Cortex of kidney (tissue), 1 donor: ENCODE results near the gene NPTX1.

ENCODE experiments used
- DNase-seq: peaks from one replicate; lab custom pipeline; 2025; lab: John Stamatoyannopoulos, UW

The NPTX1 gene

DNA sequence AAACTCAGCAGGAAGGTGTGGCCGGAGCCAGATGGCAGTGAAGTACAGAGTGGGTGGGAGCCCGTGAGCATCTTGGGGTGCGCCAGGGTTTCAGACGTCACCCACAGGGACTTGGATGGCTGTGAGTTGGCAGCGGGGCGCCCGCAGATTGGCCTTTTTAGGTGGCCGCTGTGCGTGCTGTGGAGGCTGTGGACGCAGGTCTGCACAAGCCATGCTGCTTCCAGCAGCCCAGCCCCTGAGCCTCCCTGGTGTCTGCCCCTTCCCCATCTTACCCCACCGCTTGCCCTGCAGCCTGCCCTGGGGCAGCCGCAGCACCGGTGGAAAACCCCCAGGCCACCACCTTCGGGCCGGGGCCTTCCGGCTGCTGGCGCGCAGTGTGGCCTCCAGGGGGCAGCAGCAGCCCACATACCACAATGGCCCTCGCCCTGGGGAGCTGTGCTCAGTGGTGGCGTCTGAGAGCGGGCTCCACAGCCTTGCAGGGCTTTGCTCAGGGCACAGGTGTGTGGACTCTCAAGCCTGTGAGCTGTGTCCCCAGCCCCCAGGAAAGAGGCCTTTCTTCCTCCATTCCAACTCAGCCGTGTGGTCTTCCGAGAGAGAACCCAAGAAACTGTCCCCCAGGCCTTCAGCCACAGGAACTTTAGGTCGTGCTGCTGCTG lies 49.6 kb downstream of the NPTX1 start:
- DNase-seq, result no peak

DNA sequence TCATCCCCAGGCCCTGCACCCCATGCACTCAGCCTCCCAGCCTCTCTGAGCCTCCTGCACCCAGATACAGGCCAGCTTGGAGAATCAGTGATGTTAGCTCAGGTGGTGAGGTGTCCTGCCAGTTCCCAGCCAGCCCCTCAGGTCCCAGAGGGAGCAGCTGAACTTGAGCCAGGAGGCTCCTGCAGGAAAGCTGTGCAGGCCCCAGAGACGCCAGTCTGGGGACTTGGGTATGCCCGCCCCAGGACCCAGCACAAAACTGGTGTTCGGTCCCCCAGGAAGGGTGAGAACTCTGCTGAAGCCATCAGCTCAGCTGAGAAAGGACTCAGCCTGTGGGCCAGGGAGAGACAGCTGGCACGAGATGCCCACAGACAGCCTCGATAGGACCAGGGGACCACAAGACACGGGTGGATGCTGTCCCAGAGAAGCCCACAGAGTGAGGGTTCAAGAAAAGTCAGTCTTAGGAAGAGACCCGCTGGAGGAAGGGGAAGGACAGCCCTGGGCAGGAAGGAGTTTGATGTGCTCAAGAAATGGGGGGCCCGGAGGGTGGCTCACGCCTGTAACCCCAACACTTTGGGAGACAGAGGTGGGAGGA lies 50.5 kb downstream of the NPTX1 start:
- no peak for DNase-seq

DNA sequence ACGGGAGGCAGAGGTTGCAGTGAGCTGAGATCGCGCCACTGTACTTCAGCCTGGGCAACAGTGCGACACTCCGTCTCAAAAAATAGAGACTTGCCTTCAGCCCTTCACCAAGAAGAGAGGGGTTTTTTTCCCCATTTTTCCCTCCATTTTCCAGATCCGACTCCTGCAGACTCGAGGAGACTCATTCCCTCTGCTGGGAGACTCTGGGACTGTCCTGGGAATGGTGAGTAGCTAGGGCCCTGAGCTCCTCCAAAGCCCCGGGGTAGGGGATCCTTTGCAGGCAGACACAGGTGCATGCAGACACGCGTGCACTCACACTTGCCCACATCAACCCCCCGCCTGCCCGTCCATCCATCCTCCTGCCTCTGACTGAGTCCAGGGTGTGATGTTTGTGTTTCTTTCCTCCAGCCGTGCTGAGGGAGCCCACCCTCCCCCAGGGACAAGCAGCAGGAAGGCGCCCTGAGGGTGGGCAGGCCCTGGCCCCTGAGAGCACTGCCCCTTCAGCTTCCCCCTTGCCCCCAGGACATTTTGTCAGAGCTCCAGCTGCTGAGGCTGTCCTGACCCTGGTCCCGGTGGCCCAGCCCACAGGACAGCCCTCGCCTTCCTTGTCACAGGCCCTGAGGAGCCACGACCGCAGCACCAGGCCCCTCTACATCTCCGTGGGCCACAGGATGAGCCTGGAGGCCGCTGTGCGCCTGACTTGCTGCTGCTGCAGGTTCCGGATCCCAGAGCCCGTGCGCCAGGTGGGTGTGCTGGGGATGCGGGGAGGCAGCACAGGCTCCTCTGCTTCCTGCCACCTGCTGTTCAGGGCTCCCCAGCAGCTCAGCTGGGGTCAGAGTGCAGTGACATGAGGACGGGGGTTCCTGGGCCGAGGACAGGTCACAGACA lies 51.3 kb downstream of the NPTX1 start:
- no peak for DNase-seq

DNA sequence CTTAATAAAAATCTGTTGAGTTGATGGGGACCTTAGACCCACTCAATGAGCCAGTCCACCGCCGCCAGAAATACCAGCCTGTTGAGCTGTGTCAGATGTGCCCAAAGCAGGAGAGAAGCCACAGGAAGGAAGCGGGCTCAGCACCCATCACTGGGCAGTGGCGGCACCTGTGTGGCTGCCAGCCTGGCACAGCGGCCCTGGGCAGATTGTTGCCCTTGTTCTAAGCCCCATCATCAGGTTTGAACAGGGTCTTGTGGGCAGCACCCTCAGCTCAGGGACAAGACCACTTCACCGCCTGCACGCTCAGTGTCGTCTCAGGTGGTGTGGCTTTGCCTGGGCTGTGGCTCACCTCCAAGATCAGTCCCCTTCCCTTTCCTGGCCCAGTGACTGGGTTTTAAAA lies 52.1 kb downstream of the NPTX1 start:
- DNase-seq, result no peak

DNA sequence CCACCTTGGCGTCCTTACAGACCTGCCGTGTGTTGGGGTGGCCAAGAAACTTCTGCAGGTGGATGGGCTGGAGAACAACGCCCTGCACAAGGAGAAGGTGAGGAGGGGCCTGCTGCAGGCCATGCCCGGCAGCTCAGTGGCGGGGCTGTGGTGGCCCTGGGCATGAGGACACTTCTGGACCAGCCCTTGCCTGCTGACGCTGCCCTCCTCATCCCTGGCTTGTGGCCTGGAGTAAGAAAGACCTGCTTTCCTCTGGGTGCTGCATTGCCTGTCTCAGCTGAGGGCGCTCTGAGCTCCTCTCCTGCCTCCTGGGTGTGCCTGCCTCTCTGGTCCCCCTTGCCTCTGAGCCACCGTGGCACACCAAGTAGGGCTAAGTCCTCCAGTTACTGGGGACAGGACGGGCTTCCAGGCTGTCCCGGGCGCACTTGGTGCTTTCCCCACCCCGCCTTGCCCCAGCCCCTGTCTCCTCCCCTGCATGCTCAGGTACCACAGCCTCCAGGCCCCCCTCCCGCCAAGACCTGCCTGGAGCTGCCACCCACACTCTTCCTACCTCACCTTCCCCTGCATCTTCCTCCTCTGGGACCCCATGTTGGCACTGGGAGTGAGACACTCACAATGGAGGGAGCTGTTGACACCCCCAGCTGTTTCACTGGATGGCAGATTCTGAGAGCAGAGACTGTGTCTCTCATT lies 52.7 kb downstream of the NPTX1 start:
- DNase-seq, result no peak

DNA sequence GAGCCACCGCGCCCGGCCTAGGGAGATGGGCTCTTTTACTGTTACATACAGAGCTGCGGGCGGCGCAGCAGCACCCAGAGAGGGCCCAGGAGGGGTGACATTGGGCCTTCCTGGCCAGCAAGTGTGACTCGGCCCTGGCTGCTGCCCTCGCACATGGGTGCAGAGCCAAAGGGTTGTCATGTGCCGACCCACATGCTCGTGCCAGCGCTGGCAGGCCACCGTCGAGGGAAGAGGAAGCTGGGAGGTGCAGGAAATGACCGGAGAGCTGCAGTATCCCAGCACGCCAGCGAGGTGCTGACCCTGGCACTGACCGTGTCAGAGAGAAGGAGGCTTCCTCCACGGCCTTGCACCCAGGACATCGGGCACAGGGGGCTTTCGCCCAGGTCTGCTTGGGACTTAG lies 53.4 kb downstream of the NPTX1 start:
- no peak for DNase-seq

DNA sequence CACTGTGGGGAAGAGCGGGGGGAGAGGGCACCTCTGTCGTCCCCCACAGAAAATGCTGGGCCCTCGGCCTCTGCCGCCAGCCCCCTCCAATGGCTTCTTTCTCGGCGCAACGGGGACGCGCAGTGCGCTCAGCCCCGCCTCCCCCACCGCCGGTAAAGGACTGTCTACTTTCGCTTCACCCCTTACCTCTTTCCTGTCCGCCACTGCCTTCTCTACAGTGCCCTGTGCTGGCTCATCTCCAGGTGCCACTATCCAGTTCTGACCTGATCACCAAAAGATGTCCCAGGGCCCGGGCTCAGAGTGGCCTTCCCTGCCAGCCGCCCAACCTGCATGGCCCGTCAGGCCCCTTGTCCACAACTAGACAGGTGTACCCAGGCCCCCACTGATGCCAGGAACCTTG lies 54.1 kb downstream of the NPTX1 start:
- DNase-seq, result no peak

DNA sequence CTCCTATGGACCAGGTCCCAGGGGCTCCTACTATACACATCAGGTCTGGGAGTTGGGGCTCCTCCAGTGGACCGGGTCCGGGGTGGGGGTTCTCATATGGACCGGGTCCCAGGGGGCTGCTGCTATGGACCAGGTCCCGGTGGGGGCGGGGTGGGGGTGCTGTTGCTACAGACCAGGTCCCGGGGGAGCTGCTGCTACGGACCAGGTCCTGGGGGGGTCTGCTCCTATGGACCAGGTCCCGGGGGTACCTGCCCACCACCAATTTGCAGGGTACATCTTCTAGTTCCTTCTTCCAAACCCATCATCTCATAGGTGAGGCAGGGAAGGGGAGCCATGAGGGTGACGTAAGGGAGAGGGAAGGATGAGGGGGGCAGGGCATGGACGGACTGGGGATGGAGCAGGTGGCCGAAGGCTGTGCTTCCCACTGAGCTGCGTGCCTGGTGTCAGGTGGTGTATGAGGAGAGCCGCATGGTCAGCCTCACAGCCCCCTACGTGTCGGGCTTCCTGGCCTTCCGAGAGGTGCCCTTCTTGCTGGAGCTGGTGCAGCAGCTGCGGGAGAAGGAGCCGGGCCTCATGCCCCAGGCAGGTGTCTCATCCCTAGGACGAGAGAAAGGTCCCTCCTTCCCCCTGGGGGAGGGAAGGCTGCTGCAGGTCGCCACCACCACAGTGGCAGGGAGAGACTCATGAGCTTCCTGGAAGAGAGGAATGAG lies 54.9 kb downstream of the NPTX1 start:
- no peak for DNase-seq

DNA sequence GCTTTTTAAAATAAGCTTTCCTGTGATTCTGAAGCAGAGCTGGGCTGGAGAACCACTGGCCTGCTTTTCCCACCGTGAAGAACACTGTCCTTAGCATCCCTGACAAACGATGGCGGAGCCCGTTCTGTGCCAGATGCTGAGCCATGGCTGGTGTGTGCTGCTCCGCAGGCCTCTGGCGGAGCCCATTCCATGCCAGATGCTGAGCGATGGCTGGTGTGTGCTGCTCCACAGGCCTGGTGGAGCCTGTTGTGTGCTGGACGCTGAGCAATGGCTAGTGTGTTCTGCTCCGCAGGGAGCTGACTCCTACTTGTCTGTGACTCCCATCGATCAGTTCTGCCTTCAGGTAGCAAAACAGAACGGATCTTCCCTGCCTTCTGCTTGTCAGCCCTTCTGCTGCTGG lies 57.2 kb downstream of the NPTX1 start:
- DNase-seq, result no peak

DNA sequence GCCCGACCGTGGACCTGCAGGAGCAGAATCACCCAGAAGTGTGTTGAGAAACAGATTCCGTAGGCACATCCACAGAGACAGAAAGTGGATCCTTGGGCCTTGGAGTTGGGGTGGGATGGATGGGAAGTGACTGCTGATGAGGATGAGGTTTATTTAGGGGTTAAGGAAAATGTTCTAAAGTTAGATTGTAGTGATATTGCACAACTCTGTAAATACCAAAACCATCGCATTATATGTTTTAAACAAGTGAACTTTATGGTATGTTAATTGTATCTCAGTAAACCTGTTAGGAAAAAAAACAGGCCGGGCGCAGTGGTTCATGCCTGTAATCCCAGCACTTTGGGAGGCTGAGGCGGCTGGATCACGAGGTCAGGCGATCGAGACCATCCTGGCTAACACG lies 57.8 kb downstream of the NPTX1 start:
- no peak for DNase-seq
